ENCODE results near the gene NRXN2.
"Not testable (repeated sequence)": the region's sequence is repeated elsewhere in the genome, so short reads cannot be mapped to it uniquely, and the experiment has no call there.

Gene NRXN2

DNA sequence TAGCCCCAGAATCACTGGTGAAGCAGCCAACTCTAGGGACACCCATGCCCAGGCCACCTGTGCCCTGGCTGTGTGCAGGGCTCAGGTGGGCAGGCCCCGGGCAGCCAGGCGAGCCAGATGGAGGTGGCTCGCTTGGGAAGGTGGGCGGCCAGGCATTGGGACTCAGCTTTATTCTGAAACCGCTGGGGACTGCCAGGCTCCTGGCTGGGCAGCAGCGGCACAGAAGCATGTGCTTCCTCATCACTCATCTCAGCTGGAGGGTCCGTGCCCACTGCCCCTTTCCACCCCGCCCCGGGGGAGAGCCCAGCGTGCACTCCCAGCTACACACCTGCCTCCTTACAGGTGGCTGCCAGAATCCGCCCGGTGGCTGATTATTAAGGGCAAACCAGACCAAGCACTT, 159.0 kb downstream of the NRXN2 start:
- no peak for DNase-seq (ENCODE audit: low read depth)

DNA sequence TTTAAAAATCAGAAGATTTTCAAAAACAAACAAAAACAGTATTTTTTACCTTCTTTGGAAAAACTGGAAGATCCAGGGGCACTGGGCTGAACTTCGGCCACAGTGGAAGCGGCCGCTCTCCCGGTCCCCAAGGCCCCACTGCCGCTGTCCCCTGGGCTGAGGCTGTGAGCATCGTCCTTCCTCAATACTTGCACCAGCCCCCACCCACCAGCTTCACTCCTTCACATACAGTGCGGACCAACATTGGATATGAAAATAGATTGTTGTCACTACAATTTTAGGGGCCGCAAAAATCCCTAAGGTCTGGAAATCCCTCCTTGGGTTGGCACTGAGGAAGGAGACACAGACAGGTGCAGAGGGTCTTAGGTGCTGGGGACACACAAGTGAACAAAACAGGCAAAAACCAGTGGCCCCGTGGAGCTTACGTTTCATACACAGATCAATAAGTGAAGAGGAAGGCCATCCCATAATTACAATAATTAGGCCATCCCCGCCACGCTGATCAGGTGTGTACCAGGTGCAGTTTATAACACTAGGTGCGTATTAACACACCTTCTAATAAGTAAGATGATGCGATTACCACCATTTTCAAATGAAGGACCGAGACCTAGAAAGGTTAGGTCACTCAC, 160.2 kb downstream of the NRXN2 start:
- no peak for DNase-seq (ENCODE audit: low read depth)

DNA sequence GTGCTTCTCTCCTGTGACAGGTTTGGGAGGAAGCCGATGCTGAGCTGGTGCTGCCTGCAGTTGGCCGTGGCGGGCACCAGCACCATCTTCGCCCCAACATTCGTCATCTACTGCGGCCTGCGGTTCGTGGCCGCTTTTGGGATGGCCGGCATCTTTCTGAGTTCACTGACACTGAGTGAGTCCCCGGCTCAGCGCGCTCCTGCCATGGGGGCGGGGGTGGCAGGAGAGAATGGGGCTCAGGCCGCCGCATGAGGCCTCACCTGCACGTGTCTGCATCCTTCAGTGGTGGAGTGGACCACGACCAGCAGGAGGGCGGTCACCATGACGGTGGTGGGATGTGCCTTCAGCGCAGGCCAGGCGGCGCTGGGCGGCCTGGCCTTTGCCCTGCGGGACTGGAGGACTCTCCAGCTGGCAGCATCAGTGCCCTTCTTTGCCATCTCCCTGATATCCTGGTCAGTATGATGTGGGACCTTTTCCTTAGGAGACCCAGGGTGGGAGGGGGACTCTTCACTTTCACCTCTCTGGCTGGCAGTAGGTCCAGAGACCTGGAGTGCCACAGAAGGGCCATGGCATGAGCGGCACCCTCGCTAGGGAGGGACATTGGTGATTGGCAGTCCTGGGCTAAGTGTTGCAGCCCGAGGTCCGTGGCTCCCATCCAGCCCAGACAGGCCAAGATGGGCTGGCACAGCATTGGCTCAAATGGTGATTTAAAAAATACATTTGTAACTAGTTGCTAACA, 160.8 kb downstream of the NRXN2 start:
- no peak for DNase-seq (ENCODE audit: low read depth)

DNA sequence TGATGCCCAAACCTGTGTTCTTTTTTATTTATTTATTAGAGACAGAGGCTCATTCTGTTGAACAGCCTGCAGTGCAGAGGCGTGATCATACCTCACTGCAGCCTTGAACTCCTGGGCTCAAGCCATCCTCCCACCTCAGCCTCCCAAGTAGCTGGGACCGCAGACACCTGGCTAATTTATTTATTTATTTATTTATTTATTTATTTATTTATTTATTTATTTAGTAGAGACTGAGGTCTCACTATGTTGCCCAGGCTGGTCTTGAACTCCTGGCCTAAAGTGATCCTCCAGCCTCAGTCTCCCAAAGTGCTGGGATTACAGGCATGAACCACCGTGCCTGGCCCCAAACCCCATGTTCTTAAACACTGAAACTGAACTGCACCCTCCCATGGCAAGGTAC, 161.6 kb downstream of the NRXN2 start:
- DNase-seq (ENCODE audit: low read depth), result not testable (repeated sequence)

DNA sequence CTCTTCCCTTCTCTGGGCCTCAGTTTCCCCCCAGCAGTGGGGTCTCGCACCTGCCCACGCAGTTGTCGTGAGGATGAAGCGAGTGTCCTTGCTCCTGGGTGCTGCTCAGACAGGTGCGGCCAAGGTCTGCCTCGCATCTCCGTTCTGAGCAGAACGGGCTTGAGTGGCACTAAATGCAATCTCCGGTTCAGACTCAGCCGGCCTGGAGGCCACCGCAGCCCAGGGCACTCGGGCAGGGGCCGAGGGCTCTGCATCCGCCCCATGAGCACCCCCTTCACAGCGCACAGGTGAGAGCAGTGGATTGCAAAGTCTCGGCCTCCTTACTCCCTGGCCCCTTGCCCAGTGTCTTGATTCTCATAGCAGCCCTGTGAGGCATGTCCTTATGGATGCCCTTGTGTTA, 162.1 kb downstream of the NRXN2 start:
- no peak for DNase-seq (ENCODE audit: low read depth)

DNA sequence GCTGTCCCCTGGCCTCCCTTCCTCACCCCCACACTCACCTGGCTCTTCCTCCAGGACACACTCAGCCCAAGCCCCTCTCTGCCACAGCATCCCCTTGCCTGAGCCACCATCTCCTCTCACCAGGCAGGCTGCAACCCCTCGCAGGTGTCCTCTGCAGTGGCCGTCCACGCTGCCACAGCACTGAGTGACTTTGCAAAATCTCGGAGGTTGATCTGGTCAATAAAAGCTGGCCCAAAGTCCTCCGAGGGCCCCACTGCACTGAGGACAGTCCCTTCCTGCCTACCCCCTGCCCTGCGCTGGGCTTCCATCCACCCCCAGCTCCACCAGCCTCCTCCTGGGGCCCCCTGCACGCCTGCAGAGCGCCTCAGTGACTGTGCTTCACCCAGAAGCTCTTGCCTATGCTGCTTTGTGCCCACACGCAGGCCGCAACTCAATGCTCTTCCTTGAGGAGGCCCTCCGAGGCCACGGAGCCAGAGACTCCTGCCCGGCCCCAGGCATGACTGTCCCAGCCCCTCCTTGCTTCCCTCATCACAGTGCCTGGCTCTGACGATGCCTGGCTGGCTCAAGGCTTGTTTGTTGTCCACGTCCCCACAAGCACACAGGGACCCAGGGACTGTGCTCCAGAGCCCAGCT, 162.7 kb downstream of the NRXN2 start:
- no peak for DNase-seq (ENCODE audit: low read depth)

DNA sequence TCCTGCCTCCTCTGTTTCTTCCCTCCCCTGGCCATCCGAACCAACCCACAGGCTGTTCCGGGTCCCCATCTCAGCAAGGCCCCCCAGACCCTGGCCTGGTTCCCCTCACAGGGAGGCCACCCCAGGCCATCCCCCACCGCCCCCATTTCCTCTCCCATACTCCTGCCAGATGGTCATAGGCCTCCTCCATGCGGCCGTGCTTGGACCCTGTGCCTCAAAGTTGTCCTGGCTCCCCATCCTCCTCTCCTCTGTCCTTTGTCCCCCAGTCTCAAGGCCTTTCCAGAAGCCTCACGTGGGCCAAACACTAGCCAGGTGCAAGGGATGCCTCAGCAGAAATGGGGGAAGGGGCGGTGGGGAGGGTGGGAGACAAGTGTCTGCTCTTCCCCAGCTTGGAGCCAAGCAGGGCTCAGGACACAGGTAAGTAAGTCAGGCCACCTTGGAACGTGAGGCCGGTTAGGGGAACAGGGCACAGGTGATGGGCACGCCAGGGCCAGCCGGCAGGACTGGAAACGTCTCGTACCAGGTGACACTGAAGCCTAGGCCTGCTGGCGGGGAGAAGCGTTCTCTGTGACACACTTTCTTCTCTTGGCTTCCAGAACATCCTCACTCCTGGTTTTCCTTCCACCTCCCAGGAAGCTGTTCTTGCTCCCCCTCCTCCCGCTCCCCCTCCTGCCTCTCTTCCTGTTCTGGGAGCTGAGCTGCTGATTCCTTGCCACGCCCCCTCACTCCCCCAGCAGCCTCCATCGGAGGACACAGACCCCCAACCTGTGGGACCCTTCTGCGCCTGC, 163.5 kb downstream of the NRXN2 start:
- no peak for DNase-seq (ENCODE audit: low read depth)

DNA sequence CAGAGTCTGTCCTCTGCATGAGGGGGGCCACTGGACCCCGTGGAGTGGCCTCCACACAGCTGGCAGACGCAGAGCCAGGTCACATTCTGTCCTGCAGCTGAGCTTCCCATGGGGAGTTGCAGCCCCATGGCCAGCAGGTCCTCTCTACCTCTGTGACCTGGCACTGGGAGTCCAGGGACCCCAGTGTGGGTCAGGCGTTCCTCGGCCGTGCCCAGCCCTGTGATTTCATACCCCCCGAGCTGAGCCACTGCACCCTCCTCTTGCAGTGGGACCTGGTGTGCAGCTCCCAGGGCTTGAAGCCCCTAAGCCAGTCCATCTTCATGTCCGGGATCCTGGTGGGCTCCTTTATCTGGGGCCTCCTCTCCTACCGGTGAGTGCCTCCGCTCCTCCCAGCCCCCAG, 164.1 kb downstream of the NRXN2 start:
- no peak for DNase-seq (ENCODE audit: low read depth)

DNA sequence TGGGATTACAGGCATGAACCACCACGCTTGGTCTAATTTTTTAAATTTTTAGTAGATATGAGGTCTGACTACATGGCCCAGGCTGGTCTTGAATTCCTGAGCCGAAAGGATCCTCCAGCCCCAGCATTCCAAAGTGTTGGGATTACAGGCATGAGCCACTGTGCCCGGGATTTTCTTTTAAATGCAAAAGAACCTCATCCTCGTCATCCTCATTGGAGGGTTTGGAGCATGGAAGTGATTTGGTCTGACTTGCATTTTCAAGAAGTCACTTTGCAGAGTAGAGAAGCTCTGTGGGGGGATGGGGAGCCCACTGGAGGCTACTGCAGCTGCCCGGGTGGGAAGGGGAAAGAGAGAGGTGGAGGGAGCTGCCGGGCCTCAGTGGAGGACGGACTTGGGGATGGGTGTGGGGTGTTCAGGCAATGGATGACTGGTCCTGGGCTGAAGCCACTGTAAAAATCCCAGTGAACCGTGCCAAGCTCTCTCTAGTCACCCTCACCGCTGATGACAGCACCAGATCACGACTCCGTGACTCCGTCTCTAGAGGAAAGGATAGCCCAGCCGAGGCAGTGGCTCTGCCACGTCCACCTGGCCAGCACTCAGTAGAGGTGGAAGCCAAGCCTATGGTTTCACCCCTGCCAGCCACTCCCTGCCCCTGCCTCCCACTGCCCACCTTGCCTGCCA, 164.8 kb downstream of the NRXN2 start:
- DNase-seq (ENCODE audit: low read depth), result no peak

DNA sequence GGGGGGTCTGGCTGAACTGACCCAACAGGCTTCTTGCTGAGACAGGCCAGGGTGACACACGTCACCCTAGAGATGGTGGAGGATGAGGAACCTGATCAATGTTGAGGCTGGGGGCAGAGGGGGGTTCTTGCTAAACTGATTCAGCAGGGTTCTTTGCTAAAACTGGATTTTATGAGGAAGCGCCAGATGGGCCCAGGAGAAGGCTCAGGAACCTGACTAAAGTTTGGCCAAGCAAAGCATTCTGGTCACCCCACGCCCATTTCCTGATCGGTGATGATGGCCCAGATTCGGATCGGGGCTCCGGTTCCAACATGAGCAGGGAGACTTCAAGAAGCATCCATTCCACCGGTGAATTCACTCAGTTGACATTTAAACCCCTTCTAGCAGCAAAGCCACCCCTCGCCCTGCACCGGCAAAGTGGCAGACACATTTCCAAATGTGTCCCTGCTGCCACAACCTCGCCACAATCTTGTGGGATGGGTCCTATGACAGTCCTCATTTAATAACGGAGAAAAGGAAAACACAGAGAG, 166.2 kb downstream of the NRXN2 start:
- DNase-seq (ENCODE audit: low read depth), result no peak
